GM12878 (cell line): ENCODE results near the gene GPR63. TPM values are rescaled to one million over a fixed set of nuclear protein-coding genes. Genes with fewer than 3 reads are reported as not detected.

ENCODE experiments used
- ATAC-seq: fragments of 200-7000 bp; cut with Tn5 transposase; 3 replicates; pipeline ENCODE4 v1.9.1; 2020; ENCODE audit warnings: mild to moderate bottlenecking, moderate library complexity
- BruUV-seq: library from RNA; stranded (reverse); fragments of 400-500 nt; replicated peaks from 2 replicates; lab custom pipeline; 2021; lab: Mats Ljungman, UMichigan
- CTCF ChIA-PET: fragments of 300-600 bp; sonication (Branson Sonifier 250); formaldehyde crosslinking; extraction: SDS; loops from one replicate; lab custom pipeline; 2021; ENCODE audit warnings: inconsistent platforms; lab: Yijun Ruan, JAX
- POLR2A ChIA-PET: fragments of 350-600 bp; formaldehyde crosslinking; extraction: SDS; loops from one replicate; lab custom pipeline; 2021; ENCODE audit warnings: inconsistent platforms; lab: Charles Lee
- RAD21 ChIA-PET: fragments of 300-600 bp; sonication (Branson Sonifier 250); formaldehyde crosslinking; loops from one replicate; lab custom pipeline; 2023; ENCODE audit warnings: antibody characterized with exemption; ENCODE audit not compliant: unreplicated experiment; lab: Charles Lee
- SMC1A ChIA-PET: fragments of 300-600 bp; sonication (Branson Sonifier 250); formaldehyde crosslinking; loops from one replicate; lab custom pipeline; 2023; ENCODE audit not compliant: unreplicated experiment, uncharacterized antibody; lab: Charles Lee
- DNase-seq: peaks from one replicate; pipeline ENCODE4 v3.0.0-alpha.2; 2011; ENCODE audit warnings: low read depth, low spot score
- FAIRE-seq: peaks from 3 replicates; lab custom pipeline; 2011; peaks lifted over from hg19 to GRCh38; lab: Jason Lieb, UNC
- H2AFZ ChIP-seq: 2 replicates; pipeline ENCODE4 v1.6.0; 2011; ENCODE audit warnings: low read depth, low read length, control low read depth; ENCODE audit not compliant: control insufficient read depth
- H3K27ac ChIP-seq: 2 replicates; pipeline ENCODE4 v1.5.1; 2011; ENCODE audit warnings: control low read depth; ENCODE audit not compliant: control insufficient read depth, insufficient read depth
- H3K27me3 ChIP-seq, 2 experiments: replicated peaks in 1 of 2; 2 replicates each; pipeline versions ENCODE4 v1.6.0 to v1.6.1; 2011; ENCODE audit warnings: low read length in 1 of 2; ENCODE audit not compliant: control insufficient read depth in 2 of 2, insufficient read depth in 2 of 2
- H3K36me3 ChIP-seq, 2 experiments: 2 replicates each; pipeline ENCODE4 v1.5.1; 2011; ENCODE audit warnings: low read length in 1 of 2; ENCODE audit not compliant: control insufficient read depth in 2 of 2, insufficient read depth in 2 of 2
- H3K4me1 ChIP-seq: 2 replicates; pipeline ENCODE4 v1.6.1; 2011; ENCODE audit warnings: mild to moderate bottlenecking, low read length, moderate library complexity, mixed read lengths; ENCODE audit not compliant: control insufficient read depth, insufficient read depth
- H3K4me2 ChIP-seq: 2 replicates; pipeline ENCODE4 v1.6.0; 2011; ENCODE audit warnings: control low read depth; ENCODE audit not compliant: control insufficient read depth, insufficient read depth
- H3K4me3 ChIP-seq: fragments of 200-600 bp; sonication (generic); 2 replicates; pipeline ENCODE4 v1.5.1; 2016
- H3K79me2 ChIP-seq: 2 replicates; pipeline ENCODE4 v1.6.0; 2011; ENCODE audit warnings: low read length; ENCODE audit not compliant: control insufficient read depth, insufficient read depth
- H3K9ac ChIP-seq: 2 replicates; pipeline ENCODE4 v1.8.0; 2011; ENCODE audit warnings: low read length, control low read depth, mixed read lengths; ENCODE audit not compliant: control insufficient read depth, insufficient read depth
- H3K9me3 ChIP-seq: replicated peaks from 3 replicates; pipeline ENCODE4 v1.5.1; 2011; ENCODE audit warnings: mild to moderate bottlenecking, low read length; ENCODE audit not compliant: control insufficient read depth, insufficient read depth
- H4K20me1 ChIP-seq: 2 replicates; pipeline ENCODE4 v1.6.0; 2011; ENCODE audit not compliant: control insufficient read depth, insufficient read depth
- BMI1 ChIP-seq: fragments of 450-650 bp; IDR thresholded peaks from 2 replicates; pipeline ENCODE4 v1.6.1; 2016; ENCODE audit warnings: mild to moderate bottlenecking, moderate library complexity, borderline replicate concordance
- CBFB ChIP-seq: IDR thresholded peaks from 2 replicates; pipeline ENCODE4 v1.6.1; 2016; ENCODE audit warnings: antibody characterized with exemption, low read depth
- CREB1 ChIP-seq: IDR thresholded peaks from 2 replicates; pipeline ENCODE4 v1.6.1; 2012; ENCODE audit warnings: low read depth, mild to moderate bottlenecking, inconsistent platforms
- E4F1 ChIP-seq: fragments of 450-650 bp; IDR thresholded peaks from 2 replicates; pipeline ENCODE4 v1.6.1; 2018; ENCODE audit warnings: borderline replicate concordance, mild to moderate bottlenecking; ENCODE audit not compliant: partially characterized antibody
- FOXM1 ChIP-seq: IDR thresholded peaks from 2 replicates; pipeline ENCODE4 v1.6.1; 2012; ENCODE audit warnings: low read depth, mild to moderate bottlenecking, inconsistent platforms, low read length, moderate library complexity
- PAX5 ChIP-seq: IDR thresholded peaks from 2 replicates; pipeline ENCODE4 v1.6.1; 2011; ENCODE audit warnings: low read depth, low read length, borderline replicate concordance
- PML ChIP-seq: IDR thresholded peaks from 2 replicates; pipeline ENCODE4 v1.6.1; 2012; ENCODE audit warnings: low read length, inconsistent platforms
- PRDM15 ChIP-seq: fragments of 450-650 bp; formaldehyde crosslinking; IDR thresholded peaks from 2 replicates; pipeline ENCODE4 v1.4.0; 2020; ENCODE audit warnings: mild to moderate bottlenecking, moderate library complexity
- SUPT20H ChIP-seq: IDR thresholded peaks from 2 replicates; pipeline ENCODE4 v1.6.1; 2011; ENCODE audit warnings: low read depth, mild to moderate bottlenecking, low read length, moderate library complexity, borderline replicate concordance; ENCODE audit not compliant: control insufficient read depth
- ZNF384 ChIP-seq: IDR thresholded peaks from 2 replicates; pipeline ENCODE4 v1.6.1; 2012; ENCODE audit warnings: low read depth, mild to moderate bottlenecking, low read length, improper control_type of control experiment, borderline replicate concordance
- in situ Hi-C: fragments of 300-500 bp; cut with MboI; formaldehyde crosslinking; loops from 9 replicates; pipeline ENCODE4 v1.14.3; 2018; ENCODE audit warnings: mixed read lengths
- intact Hi-C: fragments of 100-400 bp; cut with micrococcal nuclease; formaldehyde crosslinking; loops from one replicate; pipeline ENCODE4 v1.14.2; 2022; ENCODE audit not compliant: unreplicated experiment
- polyA plus RNA-seq, 11 experiments: library from polyadenylated mRNA; depleted of rRNA in 4 of 11; unstranded in 6 of 11; stranded (reverse) in 5 of 11; fragments of >200 nt; fragmentation: Nextera tagmentation in 4 of 11; fragmentation: Illumina TruSeq in 1 of 11; extraction: Ambion mirVana in 4 of 11; extraction: Trizol in 1 of 11; gene quantifications; 1 replicate in 1 of 11; 2 replicates in 10 of 11; pipeline versions ENCODE4 v1.2.1 to v1.2.3, GENCODE V29; 2011 to 2016; ENCODE audit warnings: inconsistent platforms in 2 of 11, missing spikeins in 2 of 11, low read depth in 1 of 11
- total RNA-seq, 4 experiments: library from RNA; depleted of rRNA in 3 of 4; stranded (reverse); fragments of >200 nt in 3 of 4; fragmentation: Illumina TruSeq in 1 of 4; extraction: Trizol in 1 of 4; gene quantifications; 2 replicates each; pipeline versions ENCODE4 v1.2.1 to v1.2.3, GENCODE V29; 2013 to 2021

Gene GPR63
- total and polyA plus RNA-seq, 10 of the 15 experiments (the other 5 are each of a cell fraction or from before 2014, with no cell fraction given): 1.6 to 6.6 (median 3.5) TPM

GRCh38 chr6:96844530-96844929, 7.3 kb upstream of the GPR63 start:
- DNase-seq (no peak), ATAC-seq (no peak), FAIRE-seq (no peak)
- no peak for TF ChIP-seq BMI1
- no peak for TF ChIP-seq CBFB
- no peak for TF ChIP-seq PRDM15
- TF ChIP-seq ZNF384: no peak
- no peak for TF ChIP-seq CREB1
- TF ChIP-seq FOXM1: no peak
- no peak for TF ChIP-seq PML
- TF ChIP-seq PAX5: no peak
- TF ChIP-seq E4F1: no peak
- no peak for TF ChIP-seq SUPT20H
- RAD21 ChIA-PET: no interaction called here
- no peaks in the 10 kb centered on the region for H3K27me3 ChIP-seq
- H3K4me3 ChIP-seq: no peak overlapping the region
- in situ Hi-C loops (no loop called here), intact Hi-C loops (no loop called here)
- H3K4me1 ChIP-seq: no peaks in the 10 kb centered on the region
- no peak overlapping the region for H3K27ac ChIP-seq
- H2AFZ ChIP-seq: no peak overlapping the region
- no peaks in the 10 kb centered on the region for H4K20me1 ChIP-seq
- no TSS peak for BruUV-seq
- POLR2A ChIA-PET: no interaction called here
- SMC1A ChIA-PET: no interaction called here
- H3K9ac ChIP-seq: no peak overlapping the region
- no peak overlapping the region for H3K4me2 ChIP-seq
- CTCF ChIA-PET: interaction anchor here (0.7 kb wide), 1 partner anchor 210 kb away, joined by 3 read pairs; no protein-coding TSS in a partner anchor
- H3K9me3 ChIP-seq: 0 out of 3 replicates have a peak, but pooled peaks cover 1% of the 10 kb centered on the region
- H3K36me3 ChIP-seq: no peaks in the 10 kb centered on the region
- H3K79me2 ChIP-seq: no peaks in the 10 kb centered on the region
